Hippocampal formation (tissue), 2 donors: Measurements from ENCODE around the gene KNTC1.
"Not testable (repeated sequence)": the region's sequence is repeated elsewhere in the genome, so short reads cannot be mapped to it uniquely, and the experiment has no call there.

ENCODE experiments used
- DNase-seq, 2 donors: peaks; one replicate each; lab custom pipeline; 2025; lab: John Stamatoyannopoulos, UW

The KNTC1 gene

GRCh38 chr12:122508163-122508562 is 18.9 kb upstream of the KNTC1 start:
- no peak for DNase-seq

GRCh38 chr12:122513028-122513427 is 14.0 kb upstream of the KNTC1 start:
- not testable (repeated sequence) for DNase-seq

- DNase-seq: no peak
Measured at GRCh38 chr12:122513660-122514059, 13.4 kb upstream of the KNTC1 start.

- DNase-seq: no peak
Measured at GRCh38 chr12:122515275-122515674, 11.8 kb upstream of the KNTC1 start.

- no peak for DNase-seq
Measured at GRCh38 chr12:122516544-122517361, 10.3 kb upstream of the KNTC1 start.

- DNase-seq: no peak
Measured at GRCh38 chr12:122517877-122518276, 9.2 kb upstream of the KNTC1 start.

GRCh38 chr12:122518908-122519307 is 8.1 kb upstream of the KNTC1 start:
- no peak for DNase-seq

- no peak for DNase-seq
Measured at GRCh38 chr12:122519418-122519817, 7.6 kb upstream of the KNTC1 start.

GRCh38 chr12:122520676-122521075 is 6.4 kb upstream of the KNTC1 start:
- DNase-seq: no peak

GRCh38 chr12:122523280-122523679 is 3.8 kb upstream of the KNTC1 start:
- no peak for DNase-seq

- no peak for DNase-seq
Measured at GRCh38 chr12:122523846-122524718, 3.0 kb upstream of the KNTC1 start.

GRCh38 chr12:122527478-122527944 is 462 bp downstream of the KNTC1 start:
- no peak for DNase-seq

- DNase-seq: no peak
Measured at GRCh38 chr12:122528582-122528981, 1.5 kb downstream of the KNTC1 start.

GRCh38 chr12:122528992-122529391 is 1.9 kb downstream of the KNTC1 start:
- no peak for DNase-seq

GRCh38 chr12:122533856-122534255 is 6.8 kb downstream of the KNTC1 start:
- no peak for DNase-seq

GRCh38 chr12:122537021-122537420 is 10.0 kb downstream of the KNTC1 start:
- no peak for DNase-seq

- no peak for DNase-seq
Measured at GRCh38 chr12:122538496-122538895, 11.4 kb downstream of the KNTC1 start.

- DNase-seq: no peak
Measured at GRCh38 chr12:122544537-122544936, 17.5 kb downstream of the KNTC1 start.

GRCh38 chr12:122545855-122546254 is 18.8 kb downstream of the KNTC1 start:
- no peak for DNase-seq

- no peak for DNase-seq
Measured at GRCh38 chr12:122547330-122547729, 20.3 kb downstream of the KNTC1 start.

GRCh38 chr12:122558745-122559641 is 31.9 kb downstream of the KNTC1 start:
- DNase-seq: no peak

GRCh38 chr12:122560138-122560537 is 33.1 kb downstream of the KNTC1 start:
- DNase-seq: no peak
